Transverse colon (tissue), 4 donors: ENCODE data around the gene GOLGA6A. TPM values are rescaled to one million over a fixed set of nuclear protein-coding genes. Genes with fewer than 3 reads are reported as not detected.

Experiments used
- DNase-seq: peaks from one replicate; pipeline ENCODE4 v3.0.0-alpha.2; 2019
- H3K27ac ChIP-seq, 4 donors: fragments of 200-600 bp; sonication (generic); 2 replicates each; pipeline ENCODE4 v1.5.1; 2016 to 2018; ENCODE audit warnings: inconsistent platforms in 4 of 4
- H3K27me3 ChIP-seq: fragments of 200-600 bp; sonication (generic); 2 replicates; pipeline ENCODE4 v1.5.1; 2017; ENCODE audit warnings: inconsistent platforms
- H3K36me3 ChIP-seq, 4 donors: fragments of 200-600 bp; sonication (generic); 2 replicates each; pipeline ENCODE4 v1.5.1; 2017 to 2019; ENCODE audit warnings: inconsistent platforms in 4 of 4
- H3K4me1 ChIP-seq, 4 donors: fragments of 200-600 bp; sonication (generic); 2 replicates each; pipeline ENCODE4 v1.5.1; 2017 to 2020; ENCODE audit warnings: inconsistent platforms in 4 of 4
- H3K4me3 ChIP-seq, 4 donors: fragments of 200-600 bp; sonication (generic); 1 replicate in 1 of 4; 2 replicates in 3 of 4; pipeline versions ENCODE4 v1.5.1 to v1.6.1; 2017 to 2019; ENCODE audit warnings: inconsistent platforms in 4 of 4
- H3K9me3 ChIP-seq, 2 donors: fragments of 200-600 bp; sonication (generic); 2 replicates each; pipeline ENCODE4 v1.5.1; 2017 to 2019; ENCODE audit warnings: inconsistent platforms in 2 of 2
- CTCF ChIP-seq, 5 experiments: fragments of 200-600 bp in 3 of 5; fragments of 450-650 bp in 2 of 5; sonication (generic) in 3 of 5; IDR thresholded peaks; 1 replicate in 2 of 5; 2 replicates in 3 of 5; pipeline ENCODE4 v1.5.1; 2016 to 2017; ENCODE audit warnings: antibody characterized with exemption in 5 of 5, inconsistent platforms in 3 of 5, mild to moderate bottlenecking in 2 of 5, moderate library complexity in 1 of 5
- EP300 ChIP-seq: sonication (generic); formaldehyde crosslinking; IDR thresholded peaks from one replicate; pipeline ENCODE4 v1.6.1; 2017; ENCODE audit warnings: antibody characterized with exemption, low read depth
- POLR2A ChIP-seq: fragments of 450-650 bp; IDR thresholded peaks from one replicate; pipeline ENCODE4 v1.6.1; 2016; ENCODE audit warnings: antibody characterized with exemption, mild to moderate bottlenecking, moderate library complexity
- POLR2AphosphoS5 ChIP-seq, 3 donors: sonication (generic); formaldehyde crosslinking; IDR thresholded peaks; one replicate each; pipeline ENCODE4 v1.6.1; 2016; ENCODE audit warnings: antibody characterized with exemption in 3 of 3
- WGBS, 2 donors: methylation state at CpG; one replicate each; pipeline ENCODE4 v1.1.5; 2018; ENCODE audit warnings: low coverage in 1 of 2; 5-methylcytosine and 5-hydroxymethylcytosine counted together
- in situ Hi-C, 4 donors: fragments of 200-750 bp; cut with MboI; loops; one replicate each; pipeline versions ENCODE4 v1.15.0 to v1.15.1; 2017; ENCODE audit warnings: low sequenced_read_pairs in 3 of 4, low pct_ligation_motif_present in 1 of 4, low pct_unique_long_range_greater_than_20kb in 1 of 4
- intact Hi-C: fragments of 100-400 bp; cut with DNase I; formaldehyde crosslinking; loops from one replicate; pipeline ENCODE4 v1.15.1; 2023; ENCODE audit warnings: low total_unique reads
- small RNA-seq, 4 donors: library from RNA; depleted of rRNA; stranded (forward); fragments of <200 nt; gene quantifications; one replicate each; pipeline ENCODE3, GENCODE V24; 2016
- total RNA-seq, 4 donors: library from RNA; depleted of rRNA; stranded (reverse); fragments of >200 nt; gene quantifications; one replicate each; pipeline ENCODE4 v1.1.0, GENCODE V29; 2016

The GOLGA6A gene
- total RNA-seq, 4 donors from 2014 or later = not detected

- no peaks in the 10 kb centered on the region for H3K27me3 ChIP-seq
- H3K27ac ChIP-seq = no peak overlapping the region
- no peaks in the 10 kb centered on the region for H3K9me3 ChIP-seq
- in situ Hi-C loops (loop anchor here in 1 of 4 donors (10.0 kb wide), 1 partner anchor 58 kb away; no protein-coding TSS in a partner anchor), intact Hi-C loops (no loop called here)
- H3K4me3 ChIP-seq = no peak overlapping the region
- H3K36me3 ChIP-seq = peaks cover 0 to 30% (median 8%) of the 10 kb centered on the region in 4 donors
- H3K4me1 ChIP-seq = peaks cover 0 to 8% (median 0%) of the 10 kb centered on the region in 4 donors
- no peak for DNase-seq
- no peak for TF ChIP-seq EP300
- TF ChIP-seq POLR2A = no peak
- no peak for TF ChIP-seq POLR2AphosphoS5 (IDR thresholded peaks at IDR 0.05)
- TF ChIP-seq CTCF (IDR thresholded peaks at IDR 0.05) = no peak
- 96% methylated on average over 9 to 62 of the region's 66 CpGs for WGBS, 2 donors
These were observed 59.5 kb downstream of the GOLGA6A start for GRCh38 chr15:74022706-74023470.

Small RNAs within 50 kb of the gene (small RNA-seq; reads per million reads assigned to genes)
- gene RN7SL429P = 0 reads per million in 4 donors

Other genes starting within 250 kb of the GOLGA6A start
- gene TBC1D21, start 209.0 kb downstream of the GOLGA6A start, total RNA-seq = not detected
- 1 to 10 TPM in 3 of 4 donors, not detected in 1; 1.8 to 6.8 (median 1.9) TPM for gene LOXL1, start 156.1 kb downstream of the GOLGA6A start, total RNA-seq
- 10 to 100 TPM in 1 of 4 donors, 1 to 10 TPM in 2, under 1 TPM in 1; 0.75 to 14.6 (median 4.5) TPM for gene STOML1, start 90.3 kb downstream of the GOLGA6A start, total RNA-seq
- 100 to 1,000 TPM in 1 of 4 donors, 10 to 100 TPM in 3; 35.1 to 128 (median 70.0) TPM for gene PML, start 87.8 kb downstream of the GOLGA6A start, total RNA-seq
- gene ISLR2, start 48.0 kb upstream of the GOLGA6A start, total RNA-seq = 10 to 100 TPM in 1 of 4 donors, 1 to 10 TPM in 1, under 1 TPM in 2; 0.41 to 27.3 (median 1.4) TPM
- 100 to 1,000 TPM in 1 of 4 donors, 10 to 100 TPM in 3; 18.8 to 191 (median 25.5) TPM for gene ISLR, start 91.2 kb upstream of the GOLGA6A start, total RNA-seq
- gene STRA6, start 120.2 kb upstream of the GOLGA6A start, total RNA-seq = not detected
- gene CCDC33, start 153.8 kb upstream of the GOLGA6A start, total RNA-seq = under 1 TPM in 1 of 4 donors, not detected in 3; 0.16 TPM